Jurkat, Clone E6-1 (cell line): ENCODE data around the gene PLD5.
"Not testable (repeated sequence)": the region's sequence is repeated elsewhere in the genome, so short reads cannot be mapped to it uniquely, and the experiment has no call there.

ENCODE experiments used
- DNase-seq: peaks from one replicate; pipeline ENCODE4 v3.0.0-alpha.2; 2011; ENCODE audit warnings: low read depth, low spot score
- H3K4me3 ChIP-seq: 2 replicates; pipeline ENCODE4 v1.5.1; 2011; ENCODE audit warnings: mild to moderate bottlenecking, low read length, control low read depth, moderate library complexity

Gene PLD5

DNA sequence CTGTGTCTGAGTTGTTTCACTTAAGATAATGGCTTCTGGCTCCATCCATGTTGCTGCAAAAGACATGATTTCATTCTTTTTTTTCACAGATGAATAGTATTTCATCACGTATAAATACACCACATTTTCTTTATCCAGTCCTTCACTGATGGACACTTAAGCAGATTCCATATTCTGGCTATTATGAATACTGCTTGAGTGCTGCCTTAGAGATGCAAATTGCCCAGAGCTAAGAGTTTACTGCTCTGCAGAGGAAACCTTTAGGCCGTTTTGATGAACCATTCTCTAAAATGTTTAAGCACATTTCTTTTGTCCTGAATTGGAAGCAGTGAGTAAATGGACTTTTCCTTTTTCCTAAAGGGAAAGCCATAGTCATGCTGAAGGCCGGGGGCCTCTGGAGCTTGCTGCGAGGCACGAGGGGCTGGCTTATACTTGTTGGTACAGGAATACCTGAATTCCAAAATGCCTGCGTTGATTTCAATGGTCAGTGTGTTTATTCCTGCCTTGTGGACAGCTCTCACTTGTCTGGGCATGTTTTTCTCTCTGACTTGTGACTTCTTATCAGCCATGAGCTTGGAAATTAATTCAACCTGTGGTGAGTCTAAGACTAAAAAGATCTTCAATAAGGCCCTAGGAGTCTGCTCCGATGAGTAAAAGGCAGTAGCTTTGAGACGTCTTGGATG lies 324.6 kb downstream of the PLD5 start:
- DNase-seq: no peak
- no peak overlapping the region for H3K4me3 ChIP-seq

GRCh38 chr1:242197907-242198820 lies 326.3 kb downstream of the PLD5 start:
- no peak overlapping the region for H3K4me3 ChIP-seq
- no peak for DNase-seq

GRCh38 chr1:242196914-242197313 lies 327.6 kb downstream of the PLD5 start:
- DNase-seq: no peak

GRCh38 chr1:242196101-242196500 lies 328.4 kb downstream of the PLD5 start:
- no peak overlapping the region for H3K4me3 ChIP-seq

More at GRCh38 chr1:242196914-242197313, 327.6 kb downstream of the PLD5 start:
- no peak overlapping the region for H3K4me3 ChIP-seq

DNA sequence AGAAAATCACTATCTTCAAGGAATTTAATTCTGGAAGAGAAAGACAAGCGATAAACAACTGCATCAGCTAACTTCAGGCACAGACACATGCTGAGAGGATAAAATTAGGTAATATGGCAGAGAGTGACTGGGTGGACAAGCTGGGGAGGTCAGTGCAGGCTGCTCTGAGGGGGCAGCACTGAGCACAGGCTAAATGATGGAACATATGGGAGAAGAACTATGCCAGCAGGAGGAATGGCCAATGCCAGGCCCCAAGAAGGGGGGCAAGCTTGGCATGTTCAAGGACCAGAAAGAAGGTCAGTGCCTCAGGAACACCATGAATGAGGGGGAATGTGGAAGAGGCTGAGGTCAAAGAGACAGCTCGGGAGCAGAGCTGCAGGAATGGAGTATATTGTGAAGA lies 334.9 kb downstream of the PLD5 start:
- DNase-seq: no peak

More at GRCh38 chr1:242196101-242196500, 328.4 kb downstream of the PLD5 start:
- DNase-seq: no peak

GRCh38 chr1:242187816-242188215 lies 336.7 kb downstream of the PLD5 start:
- H3K4me3 ChIP-seq: no peak overlapping the region
- DNase-seq: no peak

More for the DNA sequence above, 334.9 kb downstream of the PLD5 start:
- no peak overlapping the region for H3K4me3 ChIP-seq

DNA sequence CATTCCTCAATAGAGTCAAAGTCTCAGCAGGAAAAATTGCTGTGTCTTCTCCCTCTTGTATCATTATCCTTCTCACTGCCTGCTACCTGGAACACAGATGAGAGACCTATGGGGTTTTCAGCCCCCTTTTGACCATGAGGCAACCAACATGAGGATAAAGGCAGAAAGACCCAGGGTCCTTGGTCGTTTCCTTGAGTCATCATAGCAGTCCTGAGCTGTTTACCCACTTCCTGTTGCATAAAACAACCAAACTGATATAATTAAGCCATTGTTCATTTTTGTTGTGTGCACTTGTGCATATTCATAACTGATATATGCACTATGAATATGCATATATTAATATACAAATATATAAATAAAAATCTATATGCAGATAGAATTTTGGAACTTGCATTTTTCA lies 337.3 kb downstream of the PLD5 start:
- DNase-seq: no peak
- no peak overlapping the region for H3K4me3 ChIP-seq

- H3K4me3 ChIP-seq: no peak overlapping the region
- DNase-seq: no peak
These were observed 338.8 kb downstream of the PLD5 start for GRCh38 chr1:242185731-242186130.

GRCh38 chr1:242184955-242185354 lies 339.5 kb downstream of the PLD5 start:
- no peak overlapping the region for H3K4me3 ChIP-seq
- no peak for DNase-seq

DNA sequence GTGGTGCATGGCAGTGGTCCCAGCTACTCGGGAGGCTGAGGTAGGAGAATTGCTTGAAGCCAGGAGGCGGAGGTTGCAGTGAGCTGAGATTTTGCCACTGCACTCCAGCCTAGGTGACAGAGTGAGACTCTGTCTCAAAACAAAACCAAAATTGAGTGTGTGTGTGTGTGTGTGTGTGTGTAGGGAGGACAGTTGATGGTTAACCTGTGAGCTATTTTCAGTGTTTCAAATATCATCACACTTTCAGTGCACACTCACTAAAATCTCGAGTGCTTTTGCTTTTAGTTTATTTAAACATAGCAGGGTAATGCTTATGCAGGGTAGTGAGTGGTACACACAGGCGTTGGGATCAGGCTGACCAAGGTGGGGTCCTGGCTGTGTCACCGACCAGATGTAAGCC lies 344.7 kb downstream of the PLD5 start:
- not testable (repeated sequence) for DNase-seq, H3K4me3 ChIP-seq

- H3K4me3 ChIP-seq: no peak overlapping the region
- DNase-seq: no peak
These were observed 345.4 kb downstream of the PLD5 start for GRCh38 chr1:242178924-242179708.

GRCh38 chr1:242178436-242178835 lies 346.1 kb downstream of the PLD5 start:
- H3K4me3 ChIP-seq: no peak overlapping the region

DNA sequence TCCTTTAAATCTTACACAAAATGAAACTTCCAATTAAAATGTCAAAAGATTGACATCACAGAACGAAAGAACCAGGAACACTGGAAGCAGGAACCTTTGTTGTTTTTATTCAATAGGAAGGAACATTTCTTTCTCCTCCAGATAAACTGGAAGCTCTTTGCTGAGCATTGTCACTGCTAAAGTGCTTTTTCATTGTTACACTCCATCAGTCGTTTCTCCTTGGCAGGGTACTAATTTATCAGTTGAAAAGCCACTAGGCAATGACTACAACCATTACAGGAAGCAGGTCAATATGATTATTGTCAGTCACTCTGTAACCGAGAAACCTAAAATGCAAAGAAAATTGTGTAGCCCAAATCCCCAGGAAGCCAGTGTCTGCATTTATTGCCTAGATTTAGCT lies 362.4 kb downstream of the PLD5 start:
- DNase-seq: no peak
- no peak overlapping the region for H3K4me3 ChIP-seq

More at GRCh38 chr1:242178436-242178835, 346.1 kb downstream of the PLD5 start:
- DNase-seq: no peak

GRCh38 chr1:242147096-242147976 lies 377.2 kb downstream of the PLD5 start:
- H3K4me3 ChIP-seq: no peak overlapping the region
- peak; percentile 15 for DNase-seq

- no peak for DNase-seq
- no peak overlapping the region for H3K4me3 ChIP-seq
These were observed 377.8 kb downstream of the PLD5 start for GRCh38 chr1:242146652-242147051.

GRCh38 chr1:242140836-242141235 lies 383.7 kb downstream of the PLD5 start:
- DNase-seq: no peak
- H3K4me3 ChIP-seq: no peak overlapping the region

GRCh38 chr1:242139986-242140385 lies 384.5 kb downstream of the PLD5 start:
- no peak overlapping the region for H3K4me3 ChIP-seq
- DNase-seq: no peak

GRCh38 chr1:242139442-242139841 lies 385.1 kb downstream of the PLD5 start:
- no peak for DNase-seq
- H3K4me3 ChIP-seq: no peak overlapping the region

DNA sequence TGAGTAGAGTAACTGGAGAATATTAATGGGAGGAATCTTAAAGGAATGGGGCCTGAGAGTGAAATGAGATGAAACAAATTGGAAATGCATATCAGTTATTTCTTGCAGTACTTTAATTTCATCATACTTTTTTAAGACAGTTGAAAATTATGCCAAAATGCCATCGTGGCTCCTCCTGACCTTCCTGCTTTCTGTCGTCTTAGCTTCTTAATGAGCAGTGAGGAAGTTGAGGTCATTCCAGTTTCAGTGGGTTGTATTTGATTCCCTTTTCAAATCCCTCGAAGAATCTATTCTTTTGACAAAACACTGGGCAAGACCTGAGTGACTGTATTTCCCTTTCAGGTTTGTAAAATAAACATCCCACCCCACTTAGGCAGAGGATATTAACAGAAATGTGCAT lies 390.7 kb downstream of the PLD5 start:
- DNase-seq: no peak
- no peak overlapping the region for H3K4me3 ChIP-seq
